ENCODE measurements around the gene LAMB4.

DNA sequence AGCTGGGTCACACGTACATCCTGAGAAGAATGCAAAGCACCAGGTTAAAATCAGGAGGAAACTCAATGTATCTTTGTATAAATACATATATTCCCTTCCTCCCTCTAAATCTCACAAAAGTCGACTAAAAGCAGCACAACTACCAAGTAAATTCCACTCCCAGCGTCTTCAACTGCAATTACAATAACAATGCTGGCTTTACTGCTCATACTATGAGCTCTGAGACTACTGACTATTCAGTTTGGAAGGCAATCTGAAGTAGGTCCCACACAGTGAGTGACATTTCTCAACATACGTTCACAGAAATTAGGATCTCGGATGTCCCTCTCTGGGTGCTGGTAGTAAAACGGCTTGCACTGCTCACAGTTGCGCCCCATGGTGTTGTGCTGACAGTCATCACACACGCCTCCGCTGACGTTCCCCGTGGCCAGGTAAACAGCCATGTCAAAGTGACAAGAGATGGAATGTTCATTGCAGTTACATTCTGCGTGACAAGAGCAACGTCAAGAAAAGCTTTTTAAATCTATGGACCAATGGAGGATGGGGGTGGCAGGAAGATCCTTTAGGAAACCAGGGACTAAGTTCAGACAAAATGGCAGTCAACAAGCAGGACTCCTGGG, 154.7 kb downstream of the LAMB4 start:
- TF ChIP-seq, protein P1, sequence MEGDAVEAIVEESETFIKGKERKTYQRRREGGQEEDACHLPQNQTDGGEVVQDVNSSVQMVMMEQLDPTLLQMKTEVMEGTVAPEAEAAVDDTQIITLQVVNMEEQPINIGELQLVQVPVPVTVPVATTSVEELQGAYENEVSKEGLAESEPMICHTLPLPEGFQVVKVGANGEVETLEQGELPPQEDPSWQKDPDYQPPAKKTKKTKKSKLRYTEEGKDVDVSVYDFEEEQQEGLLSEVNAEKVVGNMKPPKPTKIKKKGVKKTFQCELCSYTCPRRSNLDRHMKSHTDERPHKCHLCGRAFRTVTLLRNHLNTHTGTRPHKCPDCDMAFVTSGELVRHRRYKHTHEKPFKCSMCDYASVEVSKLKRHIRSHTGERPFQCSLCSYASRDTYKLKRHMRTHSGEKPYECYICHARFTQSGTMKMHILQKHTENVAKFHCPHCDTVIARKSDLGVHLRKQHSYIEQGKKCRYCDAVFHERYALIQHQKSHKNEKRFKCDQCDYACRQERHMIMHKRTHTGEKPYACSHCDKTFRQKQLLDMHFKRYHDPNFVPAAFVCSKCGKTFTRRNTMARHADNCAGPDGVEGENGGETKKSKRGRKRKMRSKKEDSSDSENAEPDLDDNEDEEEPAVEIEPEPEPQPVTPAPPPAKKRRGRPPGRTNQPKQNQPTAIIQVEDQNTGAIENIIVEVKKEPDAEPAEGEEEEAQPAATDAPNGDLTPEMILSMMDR (IDR thresholded peaks at IDR 0.05): no peak
- TF ChIP-seq POLR2A (IDR thresholded peaks at IDR 0.05): no peak
